ENCODE data around the gene TAF13. TPM values are rescaled to one million over a fixed set of nuclear protein-coding genes. Genes with fewer than 3 reads are reported as not detected.

TAF13 gene
- total RNA-seq, 1 donor, result 84.7 TPM

DNA sequence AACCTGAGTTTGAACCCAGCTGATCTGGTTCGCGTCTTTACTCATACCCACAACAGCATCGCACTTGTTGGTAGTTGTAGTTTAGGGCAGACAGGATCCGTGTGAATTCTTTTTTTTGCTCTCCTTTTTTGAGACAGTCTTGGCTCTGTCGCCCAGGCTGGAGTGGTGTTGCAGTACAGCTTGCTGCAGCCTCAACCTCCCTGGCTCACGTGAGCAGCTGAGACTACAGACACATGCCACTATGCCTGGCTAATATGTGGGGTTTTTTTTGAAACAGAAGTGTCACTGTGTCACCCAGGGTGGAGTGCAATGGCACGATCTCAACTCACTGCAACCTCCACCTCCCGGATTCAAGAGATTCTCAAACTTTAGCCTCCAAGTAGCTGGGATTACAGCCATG, 7.9 kb downstream of the TAF13 start:
- no peaks in the 10 kb centered on the region for H3K4me1 ChIP-seq (ENCODE audit: insufficient read depth, low read length)
- no peaks in the 10 kb centered on the region for H3K9me3 ChIP-seq (ENCODE audit: low read depth, low read length)
- TF ChIP-seq, protein P1, sequence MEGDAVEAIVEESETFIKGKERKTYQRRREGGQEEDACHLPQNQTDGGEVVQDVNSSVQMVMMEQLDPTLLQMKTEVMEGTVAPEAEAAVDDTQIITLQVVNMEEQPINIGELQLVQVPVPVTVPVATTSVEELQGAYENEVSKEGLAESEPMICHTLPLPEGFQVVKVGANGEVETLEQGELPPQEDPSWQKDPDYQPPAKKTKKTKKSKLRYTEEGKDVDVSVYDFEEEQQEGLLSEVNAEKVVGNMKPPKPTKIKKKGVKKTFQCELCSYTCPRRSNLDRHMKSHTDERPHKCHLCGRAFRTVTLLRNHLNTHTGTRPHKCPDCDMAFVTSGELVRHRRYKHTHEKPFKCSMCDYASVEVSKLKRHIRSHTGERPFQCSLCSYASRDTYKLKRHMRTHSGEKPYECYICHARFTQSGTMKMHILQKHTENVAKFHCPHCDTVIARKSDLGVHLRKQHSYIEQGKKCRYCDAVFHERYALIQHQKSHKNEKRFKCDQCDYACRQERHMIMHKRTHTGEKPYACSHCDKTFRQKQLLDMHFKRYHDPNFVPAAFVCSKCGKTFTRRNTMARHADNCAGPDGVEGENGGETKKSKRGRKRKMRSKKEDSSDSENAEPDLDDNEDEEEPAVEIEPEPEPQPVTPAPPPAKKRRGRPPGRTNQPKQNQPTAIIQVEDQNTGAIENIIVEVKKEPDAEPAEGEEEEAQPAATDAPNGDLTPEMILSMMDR (IDR thresholded peaks at IDR 0.05; ENCODE audit: extremely low read depth, low read depth, low read length), result no peak
- no peak for DNase-seq (ENCODE audit: insufficient read length, low spot score, missing footprints)
- no peak overlapping the region for H3K27ac ChIP-seq (ENCODE audit: low read depth, low read length)
- H2AFZ ChIP-seq (ENCODE audit: low read length), result no peak overlapping the region
- H3K4me2 ChIP-seq (ENCODE audit: insufficient read depth, low read length), result no peak overlapping the region
- H3K4me3 ChIP-seq (ENCODE audit: insufficient read depth, low read length), result no peak overlapping the region
- H3K79me2 ChIP-seq (ENCODE audit: insufficient read depth, low read length), result peaks cover 57% of the 10 kb centered on the region
- H4K20me1 ChIP-seq (ENCODE audit: insufficient read depth, low read length), result peaks cover 33% of the 10 kb centered on the region
- H3K27me3 ChIP-seq (ENCODE audit: insufficient read depth, low read length), result no peaks in the 10 kb centered on the region
- peaks cover 60% of the 10 kb centered on the region for H3K36me3 ChIP-seq (ENCODE audit: insufficient read depth, low read length)

GRCh38 chr1:109065137-109065536, 10.7 kb downstream of the TAF13 start:
- TF ChIP-seq, protein P1 (IDR thresholded peaks at IDR 0.05; ENCODE audit: extremely low read depth, low read depth, low read length), result no peak
- Histone ChIP-seq H3K27me3 (ENCODE audit: insufficient read depth, low read length) (no peaks in the 10 kb centered on the region), H4K20me1 (ENCODE audit: insufficient read depth, low read length) (peaks cover 24% of the 10 kb centered on the region), H3K4me2 (ENCODE audit: insufficient read depth, low read length) (no peak overlapping the region), H3K27ac (ENCODE audit: low read depth, low read length) (no peak overlapping the region), H2AFZ (ENCODE audit: low read length) (no peak overlapping the region), H3K36me3 (ENCODE audit: insufficient read depth, low read length) (peaks cover 56% of the 10 kb centered on the region), H3K79me2 (ENCODE audit: insufficient read depth, low read length) (peaks cover 36% of the 10 kb centered on the region), H3K4me3 (ENCODE audit: insufficient read depth, low read length) (no peak overlapping the region), H3K9me3 (ENCODE audit: low read depth, low read length) (no peaks in the 10 kb centered on the region), H3K4me1 (ENCODE audit: insufficient read depth, low read length) (no peaks in the 10 kb centered on the region)
- DNase-seq (ENCODE audit: insufficient read length, low spot score, missing footprints), result no peak

GRCh38 chr1:109061183-109061582, 14.6 kb downstream of the TAF13 start:
- Histone ChIP-seq H3K27me3 (ENCODE audit: insufficient read depth, low read length) (no peaks in the 10 kb centered on the region), H2AFZ (ENCODE audit: low read length) (no peak overlapping the region), H3K4me3 (ENCODE audit: insufficient read depth, low read length) (no peak overlapping the region), H3K36me3 (ENCODE audit: insufficient read depth, low read length) (peaks cover 28% of the 10 kb centered on the region), H3K4me1 (ENCODE audit: insufficient read depth, low read length) (no peaks in the 10 kb centered on the region), H3K27ac (ENCODE audit: low read depth, low read length) (no peak overlapping the region), H3K9me3 (ENCODE audit: low read depth, low read length) (no peaks in the 10 kb centered on the region), H3K4me2 (ENCODE audit: insufficient read depth, low read length) (no peak overlapping the region), H3K79me2 (ENCODE audit: insufficient read depth, low read length) (peaks cover under 1% of the 10 kb centered on the region), H4K20me1 (ENCODE audit: insufficient read depth, low read length) (peaks cover 2% of the 10 kb centered on the region)
- TF ChIP-seq, protein P1 (IDR thresholded peaks at IDR 0.05; ENCODE audit: extremely low read depth, low read depth, low read length), result no peak
- no peak for DNase-seq (ENCODE audit: insufficient read length, low spot score, missing footprints)

GRCh38 chr1:109060707-109061106, 15.1 kb downstream of the TAF13 start:
- TF ChIP-seq, protein P1 (IDR thresholded peaks at IDR 0.05; ENCODE audit: extremely low read depth, low read depth, low read length), result no peak
- Histone ChIP-seq H2AFZ (ENCODE audit: low read length) (no peak overlapping the region), H3K4me3 (ENCODE audit: insufficient read depth, low read length) (no peak overlapping the region), H4K20me1 (ENCODE audit: insufficient read depth, low read length) (peaks cover 2% of the 10 kb centered on the region), H3K4me2 (ENCODE audit: insufficient read depth, low read length) (no peak overlapping the region), H3K4me1 (ENCODE audit: insufficient read depth, low read length) (no peaks in the 10 kb centered on the region), H3K9me3 (ENCODE audit: low read depth, low read length) (no peaks in the 10 kb centered on the region), H3K27me3 (ENCODE audit: insufficient read depth, low read length) (no peaks in the 10 kb centered on the region), H3K27ac (ENCODE audit: low read depth, low read length) (no peak overlapping the region), H3K36me3 (ENCODE audit: insufficient read depth, low read length) (peaks cover 28% of the 10 kb centered on the region), H3K79me2 (ENCODE audit: insufficient read depth, low read length) (no peaks in the 10 kb centered on the region)
- DNase-seq (ENCODE audit: insufficient read length, low spot score, missing footprints), result no peak

All from osteoblast (primary cell).